Adrenal gland (tissue), 9 donors: ENCODE data around the gene LOC101059915.

Source experiments
- DNase-seq, 7 donors: peaks; one replicate each; pipeline ENCODE4 v3.0.0-alpha.2; 2019 to 2020
- H3K27ac ChIP-seq, 5 donors: fragments of 200-600 bp; sonication (generic) in 4 of 5; 1 replicate in 3 of 5; 2 replicates in 2 of 5; pipeline versions ENCODE4 v1.5.1 to v1.8.0; 2016 to 2020; ENCODE audit warnings: mild to moderate bottlenecking in 1 of 5
- H3K27me3 ChIP-seq: fragments of 200-600 bp; 2 replicates; pipeline ENCODE4 v1.8.0; 2021
- H3K36me3 ChIP-seq, 2 donors: fragments of 200-600 bp; replicated peaks in 1 of 2; 1 replicate in 1 of 2; 2 replicates in 1 of 2; pipeline versions ENCODE4 v1.5.1 to v1.8.0; 2018 to 2022
- H3K4me1 ChIP-seq, 2 donors: fragments of 200-600 bp; replicated peaks in 1 of 2; 1 replicate in 1 of 2; 2 replicates in 1 of 2; pipeline versions ENCODE4 v1.5.1 to v1.8.0; 2018 to 2021
- H3K4me3 ChIP-seq, 4 donors: fragments of 200-600 bp; sonication (generic) in 3 of 4; one replicate each; pipeline ENCODE4 v1.5.1; 2016 to 2018
- H3K9me3 ChIP-seq, 3 donors: fragments of 200-600 bp; sonication (generic) in 1 of 3; replicated peaks in 1 of 3; 1 replicate in 2 of 3; 2 replicates in 1 of 3; pipeline versions ENCODE4 v1.5.1 to v1.8.0; 2016 to 2021
- CTCF ChIP-seq, 6 experiments: fragments of 450-650 bp in 4 of 6; fragments of 200-600 bp in 2 of 6; sonication (generic) in 1 of 6; IDR thresholded peaks; 1 replicate in 5 of 6; 2 replicates in 1 of 6; pipeline versions ENCODE4 v1.5.1 to v1.8.0; 2016 to 2021; ENCODE audit warnings: antibody characterized with exemption in 6 of 6, mild to moderate bottlenecking in 2 of 6, moderate library complexity in 1 of 6
- POLR2A ChIP-seq, 2 donors: fragments of 450-650 bp; IDR thresholded peaks; one replicate each; pipeline ENCODE4 v1.6.1; 2017; ENCODE audit warnings: antibody characterized with exemption in 2 of 2, mild to moderate bottlenecking in 2 of 2, moderate library complexity in 1 of 2
- WGBS, 4 donors: extraction: QIAGEN DNeasy Blood & Tissue Kit in 2 of 4; methylation state at CpG; one replicate each; pipeline versions ENCODE4 v1.1.5 to v1.1.7; 2013 to 2017; 5-methylcytosine and 5-hydroxymethylcytosine counted together
- intact Hi-C, 2 donors: fragments of 100-400 bp; cut with DNase I; formaldehyde crosslinking; loops; one replicate each; pipeline versions ENCODE4 v1.14.1 to v1.15.0; 2022 to 2023
- donor health status: healthy with polysubstance abuse.
- donor health status: Bipolar disorder and iron deficiency.
- donor health status: DM: yes; HTN: yes; CAD: no.
- donor health status: DM: no; HTN: no; CAD: no.
- donor health status: DM: no; HTN: no; CAD: no.

Gene LOC101059915

GRCh38 chrX:71665747-71666146 lies 1.6 kb upstream of the LOC101059915 start:
- H3K9me3 ChIP-seq: no peaks in the 10 kb centered on the region
- WGBS, 4 donors: 67 to 86% (median 77%) methylated on average over 6 to 10 of the region's 10 CpGs
- intact Hi-C loops: no loop called here
- H3K27me3 ChIP-seq: no peaks in the 10 kb centered on the region
- DNase-seq: no peak
- H3K27ac ChIP-seq: no peak overlapping the region
- no peaks in the 10 kb centered on the region for H3K36me3 ChIP-seq
- TF ChIP-seq CTCF (IDR thresholded peaks at IDR 0.05) (no peak), POLR2A (IDR thresholded peaks at IDR 0.05) (no peak)
- H3K4me3 ChIP-seq: no peak overlapping the region
- no peaks in the 10 kb centered on the region for H3K4me1 ChIP-seq

DNA sequence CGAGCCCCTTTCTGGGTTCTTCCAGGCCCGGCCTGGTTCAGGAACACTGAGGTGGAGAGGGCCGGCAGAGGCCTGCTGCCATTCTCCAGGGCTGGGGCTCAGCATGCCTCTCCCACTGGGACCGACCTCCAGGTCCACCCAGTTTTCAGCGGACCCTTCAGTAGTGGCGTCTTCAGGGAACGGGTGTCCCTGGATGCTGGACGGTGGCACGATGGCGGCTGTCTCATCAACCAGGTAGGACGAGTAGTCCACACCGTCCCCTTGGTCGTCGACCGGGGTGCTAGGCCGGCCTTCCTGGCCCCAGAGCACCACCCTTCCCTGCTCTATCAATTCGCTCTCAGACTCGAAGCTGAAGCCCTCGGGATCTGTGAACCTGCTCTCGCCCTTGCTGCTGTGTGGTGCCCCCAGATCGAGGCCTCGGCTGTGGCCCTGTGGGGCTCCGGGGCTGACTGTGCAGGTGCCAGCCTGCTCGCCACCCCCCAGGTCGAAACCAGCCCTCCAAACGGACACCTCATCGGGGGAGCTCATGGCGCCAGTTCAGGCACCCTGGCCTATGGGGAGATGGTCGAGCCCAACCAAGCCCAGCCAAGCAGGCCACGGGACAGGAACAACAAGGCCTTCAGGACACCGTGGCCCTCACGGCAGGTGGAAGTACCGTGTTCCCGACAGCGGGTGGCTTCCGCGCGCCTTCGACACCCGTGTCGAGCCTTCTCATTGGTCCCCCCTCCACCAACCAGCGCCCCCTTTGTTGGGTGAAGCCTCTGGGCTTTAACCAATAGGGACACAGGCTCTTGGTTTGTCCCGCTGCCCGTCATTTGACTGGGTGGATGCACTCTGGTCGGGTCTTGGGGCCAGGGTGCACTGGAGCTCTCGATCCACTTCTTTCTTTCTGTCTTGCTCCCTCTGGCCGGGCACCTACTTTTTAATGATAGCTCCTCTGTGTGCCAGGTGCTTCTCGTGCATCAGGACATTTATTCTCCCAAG lies 814 bp upstream of the LOC101059915 start:
- intact Hi-C loops: no loop called here

DNA sequence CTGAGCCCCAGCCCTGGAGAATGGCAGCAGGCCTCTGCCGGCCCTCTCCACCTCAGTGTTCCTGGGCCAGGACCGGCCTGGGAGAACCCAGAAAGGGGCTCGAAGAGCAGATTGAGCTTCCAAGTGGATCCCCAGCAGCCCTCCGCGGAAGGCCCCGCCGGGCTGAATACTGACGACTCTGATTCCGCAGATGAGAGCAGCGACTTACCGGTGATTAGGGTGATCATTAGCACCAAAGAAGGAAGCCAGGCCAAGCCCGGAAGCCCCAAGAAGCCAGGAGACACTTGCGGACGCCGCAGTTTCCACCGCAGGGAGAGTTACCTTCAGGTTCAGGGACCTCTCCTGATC lies 876 bp downstream of the LOC101059915 start:
- WGBS, 4 donors: 91 to 95% (median 95%) methylated on average over 13 to 16 of the region's 16 CpGs; no CpG with 5 or more reads in 1 of the 4 donors
- no peaks in the 10 kb centered on the region for H3K4me1 ChIP-seq
- H3K36me3 ChIP-seq: no peaks in the 10 kb centered on the region
- no peak for DNase-seq
- no peaks in the 10 kb centered on the region for H3K9me3 ChIP-seq
- H3K27me3 ChIP-seq: no peaks in the 10 kb centered on the region
- H3K4me3 ChIP-seq: no peak overlapping the region
- no peak overlapping the region for H3K27ac ChIP-seq
- intact Hi-C loops: no loop called here
- TF ChIP-seq POLR2A (IDR thresholded peaks at IDR 0.05) (no peak), CTCF (IDR thresholded peaks at IDR 0.05) (no peak)

More for the DNA sequence above, 814 bp upstream of the LOC101059915 start:
- no peaks in the 10 kb centered on the region for H3K36me3 ChIP-seq
- TF ChIP-seq POLR2A (IDR thresholded peaks at IDR 0.05): no peak
- no peak for TF ChIP-seq CTCF (IDR thresholded peaks at IDR 0.05)
- H3K4me3 ChIP-seq: no peak overlapping the region
- no peak overlapping the region for H3K27ac ChIP-seq
- H3K27me3 ChIP-seq: no peaks in the 10 kb centered on the region
- no peaks in the 10 kb centered on the region for H3K4me1 ChIP-seq
- no peak for DNase-seq
- H3K9me3 ChIP-seq: no peaks in the 10 kb centered on the region
- WGBS, 4 donors: 89 to 95% (median 93%) methylated on average over 16 to 48 of the region's 48 CpGs

DNA sequence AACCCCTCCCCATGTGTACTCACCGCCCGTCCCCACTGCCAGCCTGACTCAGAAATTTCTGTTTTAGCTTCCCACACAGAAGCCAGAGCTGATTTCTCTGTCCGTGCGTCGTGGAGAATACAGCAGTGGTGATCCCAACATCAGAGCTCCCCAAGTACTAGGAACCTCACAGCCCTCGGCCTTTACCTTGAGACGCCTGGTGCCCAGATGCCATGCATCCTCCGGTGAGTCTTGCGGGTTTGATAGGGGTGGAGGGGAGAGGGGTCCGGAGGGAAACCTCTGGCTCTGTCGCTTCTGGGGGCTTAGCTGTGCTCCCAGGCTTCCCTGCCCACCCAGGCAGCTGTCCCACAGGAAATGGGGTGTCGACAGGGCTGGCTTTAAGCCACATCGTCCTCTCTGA lies 2.1 kb downstream of the LOC101059915 start:
- no peaks in the 10 kb centered on the region for H3K27me3 ChIP-seq
- WGBS, 4 donors: 58 to 74% (median 64%) methylated on average over 2 to 13 of the region's 13 CpGs
- H3K27ac ChIP-seq: no peak overlapping the region
- H3K4me3 ChIP-seq: no peak overlapping the region
- no peaks in the 10 kb centered on the region for H3K4me1 ChIP-seq
- no peaks in the 10 kb centered on the region for H3K9me3 ChIP-seq
- TF ChIP-seq CTCF (IDR thresholded peaks at IDR 0.05): no peak
- TF ChIP-seq POLR2A (IDR thresholded peaks at IDR 0.05): no peak
- intact Hi-C loops: no loop called here
- DNase-seq: no peak
- H3K36me3 ChIP-seq: no peaks in the 10 kb centered on the region
